ENCODE measurements around the gene CKAP2L. TPM values are rescaled to one million over a fixed set of nuclear protein-coding genes. Genes with fewer than 3 reads are reported as not detected.

The CKAP2L gene, protein sequence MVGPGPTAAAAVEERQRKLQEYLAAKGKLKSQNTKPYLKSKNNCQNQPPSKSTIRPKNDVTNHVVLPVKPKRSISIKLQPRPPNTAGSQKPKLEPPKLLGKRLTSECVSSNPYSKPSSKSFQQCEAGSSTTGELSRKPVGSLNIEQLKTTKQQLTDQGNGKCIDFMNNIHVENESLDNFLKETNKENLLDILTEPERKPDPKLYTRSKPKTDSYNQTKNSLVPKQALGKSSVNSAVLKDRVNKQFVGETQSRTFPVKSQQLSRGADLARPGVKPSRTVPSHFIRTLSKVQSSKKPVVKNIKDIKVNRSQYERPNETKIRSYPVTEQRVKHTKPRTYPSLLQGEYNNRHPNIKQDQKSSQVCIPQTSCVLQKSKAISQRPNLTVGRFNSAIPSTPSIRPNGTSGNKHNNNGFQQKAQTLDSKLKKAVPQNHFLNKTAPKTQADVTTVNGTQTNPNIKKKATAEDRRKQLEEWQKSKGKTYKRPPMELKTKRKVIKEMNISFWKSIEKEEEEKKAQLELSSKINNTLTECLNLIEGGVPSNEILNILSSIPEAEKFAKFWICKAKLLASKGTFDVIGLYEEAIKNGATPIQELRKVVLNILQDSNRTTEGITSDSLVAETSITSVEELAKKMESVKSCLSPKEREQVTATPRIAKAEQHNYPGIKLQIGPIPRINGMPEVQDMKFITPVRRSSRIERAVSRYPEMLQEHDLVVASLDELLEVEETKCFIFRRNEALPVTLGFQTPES
- 18.0 and 21.0 TPM in 2 replicates for total RNA-seq (2014; rRNA removed; shearing (Covaris generic))

- peak; percentile 97 for DNase-seq (ENCODE audit: low spot score)
Measured at GRCh38 chr2:112764071-112765044, at the start of gene CKAP2L. Gene CKAP2L, minus strand, starts transcription at chr2:112764609. Its CDS starts 11 bp downstream, at chr2:112764598.

- no peak for DNase-seq (ENCODE audit: low spot score)
Measured at GRCh38 chr2:112813280-112813966, 49.0 kb upstream of the CKAP2L start.

GRCh38 chr2:112812318-112813267 is 48.2 kb upstream of the CKAP2L start:
- DNase-seq (ENCODE audit: low spot score), result peak; percentile 46

GRCh38 chr2:112811841-112812306 is 47.5 kb upstream of the CKAP2L start:
- peak; percentile 96 for DNase-seq (ENCODE audit: low spot score)

- no peak for DNase-seq (ENCODE audit: low spot score)
Measured at GRCh38 chr2:112811276-112811831, 46.9 kb upstream of the CKAP2L start.

DNA sequence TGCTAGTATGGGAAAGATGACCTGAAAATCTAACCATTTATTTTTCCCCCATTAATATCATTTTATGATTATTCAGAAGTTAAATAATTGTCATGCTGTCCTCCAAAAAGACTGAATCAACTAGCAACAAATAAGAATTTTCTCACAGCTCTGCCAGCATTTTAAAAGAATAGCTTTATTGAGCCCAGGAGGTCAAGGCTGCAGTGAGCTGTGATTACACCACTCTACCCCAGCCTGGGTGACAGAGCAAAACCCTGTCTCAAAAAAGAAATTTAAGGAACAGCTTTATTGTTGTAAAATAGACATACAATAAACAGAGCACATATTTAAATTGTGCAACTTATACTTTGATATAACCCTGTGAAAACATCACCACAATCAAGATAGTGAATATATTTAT is 44.7 kb upstream of the CKAP2L start:
- no peak for DNase-seq (ENCODE audit: low spot score)

DNA sequence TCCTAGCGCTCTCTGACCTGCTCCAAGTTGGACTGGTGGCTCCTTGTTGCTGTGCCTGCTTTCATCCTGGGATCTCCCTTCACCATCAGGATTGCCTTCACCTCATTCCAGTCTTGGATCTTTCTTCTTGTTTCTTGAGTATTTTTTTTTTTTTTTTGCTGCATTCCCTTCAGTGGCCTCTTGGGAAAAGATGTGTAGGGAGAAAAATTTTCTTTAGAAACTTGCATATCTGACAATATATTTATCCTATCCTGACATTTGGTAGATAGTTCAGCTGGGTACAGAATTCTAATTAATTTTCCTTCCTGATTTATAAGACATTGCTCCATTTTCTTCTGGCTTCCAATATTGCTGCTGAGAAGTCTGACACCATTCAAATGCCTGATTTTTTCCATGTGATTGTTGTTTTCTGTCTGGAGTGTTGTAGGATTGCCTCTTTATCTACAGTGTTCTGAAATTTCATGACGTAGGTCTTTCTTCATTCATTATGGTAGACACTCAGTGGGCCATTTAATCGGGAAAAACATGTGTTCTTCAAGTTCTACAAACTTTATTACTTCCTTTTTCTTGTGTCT is 42.9 kb upstream of the CKAP2L start:
- DNase-seq (ENCODE audit: low spot score), result no peak

GRCh38 chr2:112805542-112805941 is 41.1 kb upstream of the CKAP2L start:
- no peak for DNase-seq (ENCODE audit: low spot score)

- DNase-seq (ENCODE audit: low spot score), result peak; percentile 42
Measured at GRCh38 chr2:112803691-112804521, 39.5 kb upstream of the CKAP2L start.

GRCh38 chr2:112800881-112801583 is 36.6 kb upstream of the CKAP2L start:
- no peak for DNase-seq (ENCODE audit: low spot score)

DNA sequence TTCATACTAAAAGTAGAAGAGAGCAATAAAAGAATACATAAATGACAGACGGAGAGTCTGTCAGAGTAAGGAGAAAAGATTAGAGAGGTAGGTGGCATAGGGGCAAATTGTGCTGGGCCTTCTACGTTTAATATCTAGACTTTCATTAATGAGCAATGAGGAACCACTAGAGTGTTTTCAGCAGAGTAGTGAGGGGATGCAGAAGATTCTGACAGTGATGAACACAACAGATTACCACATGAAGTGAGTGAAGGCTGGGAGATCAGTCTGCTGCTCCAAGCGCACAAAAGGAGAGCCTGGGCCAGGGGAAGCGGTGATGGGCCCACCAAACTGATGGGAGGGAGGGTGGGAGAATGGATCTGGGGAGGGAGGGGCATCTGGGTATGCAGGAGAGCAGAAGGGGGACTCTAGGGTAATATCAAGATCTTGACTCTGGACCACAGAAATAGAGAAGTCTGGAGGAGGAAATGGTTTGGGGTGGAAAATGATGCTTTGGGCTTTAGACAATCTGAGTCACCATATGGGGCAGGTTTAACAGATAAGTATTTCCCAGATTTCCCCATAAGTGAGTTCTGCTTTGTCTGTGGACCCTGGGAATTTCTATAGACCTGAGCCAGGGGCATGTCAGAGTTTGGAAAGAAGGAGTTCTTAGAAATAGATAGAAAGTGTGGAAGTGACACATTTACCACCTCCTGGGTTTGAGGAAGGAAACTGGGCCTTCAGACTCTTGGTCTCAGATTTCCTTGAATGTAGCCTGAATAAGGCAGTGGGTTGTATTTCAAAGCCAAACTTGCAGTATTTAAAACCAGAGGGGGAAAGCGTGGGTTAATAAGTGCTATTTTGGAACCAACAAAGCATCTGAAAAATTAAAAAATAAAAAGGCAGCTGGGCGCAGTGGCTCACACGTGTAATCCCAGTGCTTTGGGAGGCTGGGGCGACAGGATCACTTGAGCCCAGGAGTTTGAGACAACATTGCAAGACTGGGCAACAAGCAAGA is 34.9 kb upstream of the CKAP2L start:
- DNase-seq (ENCODE audit: low spot score), result no peak

DNA sequence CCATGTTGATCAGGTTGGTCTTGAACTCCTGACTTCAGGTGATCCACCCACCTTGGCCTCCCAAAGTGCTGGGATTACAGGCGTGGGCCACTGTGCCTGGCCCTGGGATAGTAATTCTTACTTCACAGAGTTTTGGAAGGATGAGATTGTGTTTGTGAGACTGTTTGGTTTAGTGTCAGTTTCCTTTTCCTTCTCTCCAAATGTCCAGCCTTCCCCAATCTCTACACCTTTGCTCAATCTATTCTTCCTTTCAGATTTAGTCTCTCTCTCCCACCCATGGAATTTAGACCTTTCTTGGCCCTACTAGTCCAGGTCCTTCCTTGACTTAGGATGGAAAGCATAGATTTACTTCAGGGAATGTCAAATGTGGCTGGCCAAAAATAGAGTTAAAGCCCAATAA is 32.1 kb upstream of the CKAP2L start:
- DNase-seq (ENCODE audit: low spot score), result no peak

DNA sequence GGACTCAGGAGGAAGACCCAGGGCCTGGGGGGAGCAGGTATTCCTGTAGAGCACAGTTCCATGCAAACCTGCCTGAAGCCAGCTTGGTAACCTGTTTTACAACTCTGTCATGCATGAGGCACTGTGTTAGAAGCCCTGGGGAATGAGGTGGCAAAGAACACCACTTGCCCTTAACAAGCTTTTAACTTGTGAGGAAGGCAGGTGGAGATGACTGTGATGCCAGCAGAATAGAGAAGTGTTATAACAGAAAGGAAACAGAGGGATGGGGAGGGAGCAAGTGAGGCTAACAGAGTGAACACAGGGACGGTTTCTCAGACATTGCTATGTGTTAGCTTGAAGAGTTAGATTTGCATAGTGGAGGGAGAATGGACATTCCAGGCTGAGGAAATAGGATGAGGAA is 31.4 kb upstream of the CKAP2L start:
- DNase-seq (ENCODE audit: low spot score), result no peak

DNA sequence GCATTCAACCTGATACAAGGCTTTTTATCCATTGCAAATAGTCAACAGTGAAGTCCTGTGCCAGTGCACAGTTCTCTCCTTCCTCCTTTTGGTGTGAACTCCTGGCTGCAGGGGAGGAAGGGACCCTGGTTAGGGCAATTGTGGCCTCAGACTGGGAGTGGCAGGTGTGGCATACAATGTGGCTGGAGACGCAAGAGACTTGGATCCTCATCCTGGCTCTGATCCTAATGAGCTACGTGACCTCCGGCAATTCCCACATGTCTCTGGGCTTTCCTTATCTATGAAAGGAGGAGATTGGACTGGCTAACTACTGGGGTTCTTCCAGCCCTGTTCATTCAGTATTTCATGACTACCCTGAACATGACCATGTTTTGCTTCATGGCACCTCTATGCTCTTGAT is 30.4 kb upstream of the CKAP2L start:
- DNase-seq (ENCODE audit: low spot score), result no peak

GRCh38 chr2:112794131-112794733 is 29.8 kb upstream of the CKAP2L start:
- peak; percentile 83 for DNase-seq (ENCODE audit: low spot score)

- DNase-seq (ENCODE audit: low spot score), result no peak
Measured at GRCh38 chr2:112793449-112793978, 29.1 kb upstream of the CKAP2L start.
